Mesothelial cell of epicardium (in vitro differentiated cells): ENCODE data around the gene PXN. TPM values are rescaled to one million over a fixed set of nuclear protein-coding genes. Genes with fewer than 3 reads are reported as not detected.

Source experiments
- DNase-seq, 2 experiments: peaks; one replicate each; pipeline ENCODE4 v3.0.0; 2021; ENCODE audit warnings: low spot score in 2 of 2; ENCODE audit not compliant: unreplicated experiment in 2 of 2
- H3K27ac Mint-ChIP-seq: 2 replicates; pipeline ENCODE4 v1.8.0; 2021; ENCODE audit warnings: mixed read lengths
- H3K27me3 Mint-ChIP-seq: 2 replicates; pipeline ENCODE4 v1.8.0; 2021; ENCODE audit warnings: low read depth, mixed read lengths
- H3K36me3 Mint-ChIP-seq: 2 replicates; pipeline ENCODE4 v1.8.0; 2021; ENCODE audit warnings: mixed read lengths
- H3K4me1 Mint-ChIP-seq: 2 replicates; pipeline ENCODE4 v1.8.0; 2021; ENCODE audit warnings: mixed read lengths
- H3K4me3 Mint-ChIP-seq: 2 replicates; pipeline ENCODE4 v1.8.0; 2021; ENCODE audit warnings: mild to moderate bottlenecking, moderate library complexity, mixed read lengths
- H3K9me3 Mint-ChIP-seq: 2 replicates; pipeline ENCODE4 v1.8.0; 2021; ENCODE audit warnings: mixed read lengths
- CTCF ChIP-seq: fragments of 200-600 bp; sonication (generic); IDR thresholded peaks from one replicate; pipeline ENCODE4 v1.5.0; 2021; ENCODE audit warnings: antibody characterized with exemption; ENCODE audit not compliant: unreplicated experiment
- total RNA-seq: library from RNA; stranded (reverse); gene quantifications from 3 replicates; pipeline ENCODE4 v1.2.1, GENCODE V29; 2021

Gene PXN
- total RNA-seq, 1 donor from 2014 or later, result 117 TPM

- Mint-ChIP-seq H3K36me3 (no peaks in the 10 kb centered on the region), H3K4me1 (peaks cover 75% of the 10 kb centered on the region), H3K27me3 (no peaks in the 10 kb centered on the region), H3K9me3 (no peaks in the 10 kb centered on the region), H3K4me3 (peak overlapping the region; percentile 32), H3K27ac (peak overlapping the region; percentile 99)
- DNase-seq, result no peak
- no peak for TF ChIP-seq CTCF
These were observed 29.9 kb downstream of the PXN start for GRCh38 chr12:120235369-120236323.

- Mint-ChIP-seq H3K4me3 (no peak overlapping the region), H3K4me1 (peaks cover 75% of the 10 kb centered on the region), H3K36me3 (no peaks in the 10 kb centered on the region), H3K9me3 (no peaks in the 10 kb centered on the region), H3K27ac (peak overlapping the region; percentile 99), H3K27me3 (no peaks in the 10 kb centered on the region)
- peak in 1 of 2 experiments; percentile 58 for DNase-seq
- TF ChIP-seq CTCF, result peak; percentile 27
These were observed 30.7 kb downstream of the PXN start for GRCh38 chr12:120234643-120235368.

GRCh38 chr12:120231316-120232011 lies 34.1 kb downstream of the PXN start:
- peak overlapping the region; percentile 99 for H3K27ac Mint-ChIP-seq
- H3K4me3 Mint-ChIP-seq, result peak overlapping the region; percentile 20
- TF ChIP-seq CTCF, result no peak
- peaks cover 91% of the 10 kb centered on the region for H3K4me1 Mint-ChIP-seq
- H3K36me3 Mint-ChIP-seq, result no peaks in the 10 kb centered on the region
- DNase-seq, result no peak
- no peaks in the 10 kb centered on the region for H3K9me3 Mint-ChIP-seq
- no peaks in the 10 kb centered on the region for H3K27me3 Mint-ChIP-seq

GRCh38 chr12:120230974-120231315 lies 34.6 kb downstream of the PXN start:
- Mint-ChIP-seq H3K36me3 (no peaks in the 10 kb centered on the region), H3K4me3 (peak overlapping the region; percentile 13), H3K27me3 (no peaks in the 10 kb centered on the region), H3K4me1 (peaks cover 88% of the 10 kb centered on the region), H3K27ac (peak overlapping the region; percentile 99), H3K9me3 (no peaks in the 10 kb centered on the region)
- TF ChIP-seq CTCF, result no peak
- no peak for DNase-seq

- peaks cover 87% of the 10 kb centered on the region for H3K4me1 Mint-ChIP-seq
- peak overlapping the region; percentile 99 for H3K27ac Mint-ChIP-seq
- no peak for TF ChIP-seq CTCF
- H3K36me3 Mint-ChIP-seq, result no peaks in the 10 kb centered on the region
- no peaks in the 10 kb centered on the region for H3K27me3 Mint-ChIP-seq
- H3K4me3 Mint-ChIP-seq, result no peak overlapping the region
- no peaks in the 10 kb centered on the region for H3K9me3 Mint-ChIP-seq
- no peak for DNase-seq
These were observed 35.1 kb downstream of the PXN start for GRCh38 chr12:120230326-120230973.
